OCI-LY3 (cell line): Measurements from ENCODE around the gene ECE1.

Source experiments
- H2AFZ ChIP-seq: fragments of 200-600, 300-600 bp; shearing (Covaris generic); 2 replicates; pipeline ENCODE4 v1.6.0; 2014; ENCODE audit warnings: antibody characterized with exemption, low read depth, low read length
- H3K27ac ChIP-seq: fragments of 200-600, 300-600 bp; sonication (generic); 2 replicates; pipeline ENCODE4 v1.5.1; 2014; ENCODE audit warnings: mild to moderate bottlenecking, low read length, moderate library complexity, mixed read lengths
- H3K27me3 ChIP-seq: fragments of 200-600, 300-600 bp; sonication (generic); 2 replicates; pipeline ENCODE4 v1.6.1; 2014; ENCODE audit warnings: low read depth, low read length, mixed read lengths
- H3K36me3 ChIP-seq: fragments of 200-600, 300-600 bp; sonication (generic); replicated peaks from 2 replicates; pipeline ENCODE3; 2014; ENCODE audit warnings: low read depth, low read length, mixed read lengths
- H3K4me1 ChIP-seq: fragments of 300-600, 200-600 bp; sonication (generic); 2 replicates; pipeline ENCODE4 v1.6.1; 2014; ENCODE audit warnings: low read length, mixed read lengths
- H3K4me2 ChIP-seq: fragments of 200-600, 300-600 bp; sonication (generic); 2 replicates; pipeline ENCODE4 v1.6.1; 2014; ENCODE audit warnings: low read length, mixed read lengths
- H3K4me3 ChIP-seq: fragments of 300-600, 200-600 bp; sonication (generic); 2 replicates; pipeline ENCODE4 v1.5.1; 2014; ENCODE audit warnings: antibody characterized with exemption, mild to moderate bottlenecking, low read length, moderate library complexity
- H3K79me2 ChIP-seq: fragments of 300-600, 200-600 bp; shearing (Covaris generic); 2 replicates; pipeline ENCODE4 v1.6.1; 2014; ENCODE audit warnings: mild to moderate bottlenecking, low read length, mixed read lengths
- H3K9ac ChIP-seq: fragments of 300-600, 200-600 bp; shearing (Covaris generic); 2 replicates; pipeline ENCODE4 v1.6.0; 2014; ENCODE audit warnings: mild to moderate bottlenecking, low read length, moderate library complexity
- H3K9me3 ChIP-seq: fragments of 200-600, 300-600 bp; shearing (Covaris generic); 2 replicates; pipeline ENCODE4 v1.6.1; 2014; ENCODE audit warnings: low read length, mixed read lengths; ENCODE audit not compliant: insufficient read depth
- H4K20me1 ChIP-seq: fragments of 200-600, 300-600 bp; sonication (generic); 2 replicates; pipeline ENCODE4 v1.6.1; 2016; ENCODE audit warnings: low read length, mixed read lengths; ENCODE audit not compliant: insufficient read depth
- EZH2phosphoT487 ChIP-seq: fragments of 200-600 bp; shearing (Covaris generic); IDR thresholded peaks from 2 replicates; pipeline ENCODE4 v1.6.1; 2018; ENCODE audit warnings: antibody characterized with exemption, mixed run types, low read depth
- TF ChIP-seq, protein P1 (sequence below): fragments of 200-600, 300-600 bp; sonication (generic); IDR thresholded peaks from 2 replicates; pipeline ENCODE4 v1.5.1; 2014; ENCODE audit warnings: antibody characterized with exemption, low read length, low read depth

ECE1 gene

DNA sequence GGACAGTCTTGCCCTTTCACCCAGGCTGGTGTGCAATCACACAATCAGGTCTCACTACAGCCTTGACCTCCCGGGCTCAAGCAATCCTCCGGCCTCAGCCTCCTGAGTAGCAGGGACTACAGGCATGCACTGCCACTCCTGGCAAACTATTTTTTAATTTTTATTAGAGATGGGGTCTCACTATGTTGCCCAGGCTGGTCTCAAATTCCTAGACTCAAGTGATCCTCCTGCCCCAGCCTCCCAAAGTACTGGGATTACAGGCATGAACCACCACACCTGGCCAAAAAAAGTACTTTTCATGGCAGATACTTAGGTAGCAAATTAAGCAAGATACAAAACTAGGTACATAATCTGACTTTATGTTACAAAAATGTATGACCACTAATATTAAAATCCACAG is 121.8 kb downstream of the ECE1 start:
- H3K79me2 ChIP-seq, result peaks cover 63% of the 10 kb centered on the region
- peaks cover 12% of the 10 kb centered on the region for H3K36me3 ChIP-seq
- H3K4me3 ChIP-seq, result no peak overlapping the region
- H3K4me2 ChIP-seq, result no peak overlapping the region
- no peak overlapping the region for H3K27ac ChIP-seq
- H3K9ac ChIP-seq, result no peak overlapping the region
- H3K4me1 ChIP-seq, result peaks cover 14% of the 10 kb centered on the region
- no peaks in the 10 kb centered on the region for H3K9me3 ChIP-seq
- no peak overlapping the region for H2AFZ ChIP-seq
- peaks cover 10% of the 10 kb centered on the region for H4K20me1 ChIP-seq
- no peak for TF ChIP-seq EZH2phosphoT487
- TF ChIP-seq, protein P1, sequence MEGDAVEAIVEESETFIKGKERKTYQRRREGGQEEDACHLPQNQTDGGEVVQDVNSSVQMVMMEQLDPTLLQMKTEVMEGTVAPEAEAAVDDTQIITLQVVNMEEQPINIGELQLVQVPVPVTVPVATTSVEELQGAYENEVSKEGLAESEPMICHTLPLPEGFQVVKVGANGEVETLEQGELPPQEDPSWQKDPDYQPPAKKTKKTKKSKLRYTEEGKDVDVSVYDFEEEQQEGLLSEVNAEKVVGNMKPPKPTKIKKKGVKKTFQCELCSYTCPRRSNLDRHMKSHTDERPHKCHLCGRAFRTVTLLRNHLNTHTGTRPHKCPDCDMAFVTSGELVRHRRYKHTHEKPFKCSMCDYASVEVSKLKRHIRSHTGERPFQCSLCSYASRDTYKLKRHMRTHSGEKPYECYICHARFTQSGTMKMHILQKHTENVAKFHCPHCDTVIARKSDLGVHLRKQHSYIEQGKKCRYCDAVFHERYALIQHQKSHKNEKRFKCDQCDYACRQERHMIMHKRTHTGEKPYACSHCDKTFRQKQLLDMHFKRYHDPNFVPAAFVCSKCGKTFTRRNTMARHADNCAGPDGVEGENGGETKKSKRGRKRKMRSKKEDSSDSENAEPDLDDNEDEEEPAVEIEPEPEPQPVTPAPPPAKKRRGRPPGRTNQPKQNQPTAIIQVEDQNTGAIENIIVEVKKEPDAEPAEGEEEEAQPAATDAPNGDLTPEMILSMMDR, result no peak
- H3K27me3 ChIP-seq, result no peaks in the 10 kb centered on the region
